Measurements from ENCODE around the gene VAMP1.

The VAMP1 gene

GRCh38 chr12:6470375-6471163 lies at the start of gene VAMP1 (continued):
- TF ChIP-seq ZBTB1 (tag by site-specific recombination; IDR thresholded peaks at IDR 0.05), result 0 out of 2 replicates have a peak, but pooled peaks have one; percentile 20
- no peak for TF ChIP-seq ZNF777 (tag by site-specific recombination; IDR thresholded peaks at IDR 0.05; ENCODE audit: borderline replicate concordance)
- TF ChIP-seq OSR2 (tag by site-specific recombination; IDR thresholded peaks at IDR 0.05), result no peak; the same call in 1 of the 2 replicates
- no peak for TF ChIP-seq ZNF521 (tag by site-specific recombination; IDR thresholded peaks at IDR 0.05)
- no peak for TF ChIP-seq ZNF548 (tag by site-specific recombination; IDR thresholded peaks at IDR 0.05)
- peak; percentile 88 for TF ChIP-seq ZNF366 (tag by site-specific recombination; conservative IDR thresholded peaks at IDR 0.05)
- TF ChIP-seq ZNF549 (tag by site-specific recombination; IDR thresholded peaks at IDR 0.05), result no peak
- TF ChIP-seq HOXA7 (CRISPR knock-in tag; IDR thresholded peaks at IDR 0.05; ENCODE audit: borderline replicate concordance), result no peak
- no peak for TF ChIP-seq ZNF555 (tag by site-specific recombination; conservative IDR thresholded peaks at IDR 0.05)
- TF ChIP-seq, protein P1, sequence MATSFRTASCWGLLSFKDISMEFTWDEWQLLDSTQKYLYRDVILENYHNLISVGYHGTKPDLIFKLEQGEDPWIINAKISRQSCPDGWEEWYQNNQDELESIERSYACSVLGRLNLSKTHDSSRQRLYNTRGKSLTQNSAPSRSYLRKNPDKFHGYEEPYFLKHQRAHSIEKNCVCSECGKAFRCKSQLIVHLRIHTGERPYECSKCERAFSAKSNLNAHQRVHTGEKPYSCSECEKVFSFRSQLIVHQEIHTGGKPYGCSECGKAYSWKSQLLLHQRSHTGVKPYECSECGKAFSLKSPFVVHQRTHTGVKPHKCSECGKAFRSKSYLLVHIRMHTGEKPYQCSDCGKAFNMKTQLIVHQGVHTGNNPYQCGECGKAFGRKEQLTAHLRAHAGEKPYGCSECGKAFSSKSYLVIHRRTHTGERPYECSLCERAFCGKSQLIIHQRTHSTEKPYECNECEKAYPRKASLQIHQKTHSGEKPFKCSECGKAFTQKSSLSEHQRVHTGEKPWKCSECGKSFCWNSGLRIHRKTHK (tag by site-specific recombination; IDR thresholded peaks at IDR 0.05), result no peak
- TF ChIP-seq ZNF785 (tag by site-specific recombination; IDR thresholded peaks at IDR 0.05), result 0 out of 2 replicates have a peak, but pooled peaks have one; percentile 20
- peak; percentile 86 for TF ChIP-seq ZNF600 (tag by site-specific recombination; IDR thresholded peaks at IDR 0.05)
- peak; percentile 77 for TF ChIP-seq ZXDB (tag by site-specific recombination; IDR thresholded peaks at IDR 0.05)
- TF ChIP-seq ZBTB48 (tag by site-specific recombination; IDR thresholded peaks at IDR 0.05), result 0 out of 2 replicates have a peak, but pooled peaks have one; percentile 10
- TF ChIP-seq ZNF664 (tag by site-specific recombination; IDR thresholded peaks at IDR 0.05), result no peak
- no peak for TF ChIP-seq ZNF169 (tag by site-specific recombination; IDR thresholded peaks at IDR 0.05)
- peak; percentile 85 for TF ChIP-seq ZNF692 (tag by site-specific recombination; IDR thresholded peaks at IDR 0.05)

- Histone ChIP-seq H3K27ac (ENCODE audit: extremely low read depth, low read depth, low read length) (no peak overlapping the region), H3K9me3 (ENCODE audit: control insufficient read depth, insufficient read depth, low read depth, low read length) (no peaks in the 10 kb centered on the region), H3K4me3 (ENCODE audit: low read depth, low read length) (no peak overlapping the region), H3K36me3 (ENCODE audit: control insufficient read depth in 2 of 2, insufficient read depth in 1 of 2, low read length in 2 of 2) (peaks cover 94% of the 10 kb centered on the region in 2 experiments), H3K4me1 (ENCODE audit: control insufficient read depth, insufficient read depth, low read length) (no peaks in the 10 kb centered on the region)
- ChIA-PET POLR2A (interaction anchor here (0.6 to 0.7 kb wide), 2 partner anchors 48 to 120 kb away, joined by 3 to 4 read pairs; no protein-coding TSS in a partner anchor), CTCF (interaction anchor here (0.7 to 1.9 kb wide), 2 partner anchors 55 to 312 kb away, joined by 4 to 5 read pairs; no protein-coding TSS in a partner anchor)
- no peak for TF ChIP-seq GLI2 (tag by site-specific recombination; IDR thresholded peaks at IDR 0.05; ENCODE audit: borderline replicate concordance, low read depth)
- TF ChIP-seq, protein P2, sequence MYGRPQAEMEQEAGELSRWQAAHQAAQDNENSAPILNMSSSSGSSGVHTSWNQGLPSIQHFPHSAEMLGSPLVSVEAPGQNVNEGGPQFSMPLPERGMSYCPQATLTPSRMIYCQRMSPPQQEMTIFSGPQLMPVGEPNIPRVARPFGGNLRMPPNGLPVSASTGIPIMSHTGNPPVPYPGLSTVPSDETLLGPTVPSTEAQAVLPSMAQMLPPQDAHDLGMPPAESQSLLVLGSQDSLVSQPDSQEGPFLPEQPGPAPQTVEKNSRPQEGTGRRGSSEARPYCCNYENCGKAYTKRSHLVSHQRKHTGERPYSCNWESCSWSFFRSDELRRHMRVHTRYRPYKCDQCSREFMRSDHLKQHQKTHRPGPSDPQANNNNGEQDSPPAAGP (tag by site-specific recombination; IDR thresholded peaks at IDR 0.05), result no peak
- TF ChIP-seq ZNF426 (tag by site-specific recombination; IDR thresholded peaks at IDR 0.05), result no peak
- peak; percentile 99 for TF ChIP-seq ZFHX2 (tag by site-specific recombination; conservative IDR thresholded peaks at IDR 0.05)
- peak; percentile 99 for TF ChIP-seq EGR2 (tag by site-specific recombination; IDR thresholded peaks at IDR 0.05; ENCODE audit: low read depth)
- TF ChIP-seq GLIS1 (tag by site-specific recombination; IDR thresholded peaks at IDR 0.05), result no peak
- TF ChIP-seq ZBTB20 (tag by site-specific recombination; IDR thresholded peaks at IDR 0.05), result no peak
These were observed 49.7 kb upstream of the VAMP1 start for GRCh38 chr12:6520186-6520585.
